ENCODE data around the gene TBL1X. TPM values are rescaled to one million over a fixed set of nuclear protein-coding genes. Genes with fewer than 3 reads are reported as not detected.
"Not testable (repeated sequence)": the region's sequence is repeated elsewhere in the genome, so short reads cannot be mapped to it uniquely, and the experiment has no call there.

The TBL1X gene
- total RNA-seq, 6 donors from 2014 or later = 6.3 to 21.4 (median 12.8) TPM

DNA sequence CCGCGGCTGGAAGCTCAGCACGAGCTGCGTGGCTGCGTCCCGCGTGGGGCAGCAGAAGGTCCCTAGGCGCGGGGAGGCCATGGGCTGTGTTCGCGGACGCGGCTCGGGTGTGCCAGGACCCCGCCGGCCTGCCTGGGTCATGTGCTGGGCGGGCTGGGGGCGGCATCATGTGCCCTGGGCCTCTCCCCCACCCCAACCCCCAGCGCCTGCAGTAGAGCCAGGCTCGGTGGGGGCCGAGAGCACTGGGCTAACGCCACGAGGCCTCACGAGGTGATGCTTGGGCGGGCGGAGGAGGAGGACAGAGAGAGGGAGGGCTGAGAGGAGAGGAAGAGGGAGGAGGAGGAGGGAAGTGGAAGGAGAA is 300.9 kb downstream of the TBL1X start, which contains the start of gene GPR143:
TSS of gene GPR143 (minus strand) at position 111 of the 361 bp plus-strand sequence. CDS start at position 81, 30 bp downstream.
- Histone ChIP-seq H3K27ac (no peak within 1 kb of the TSS), H3K9me3 (no peaks in the 10 kb centered on the region), H3K36me3 (no peaks in the 10 kb centered on the region), H3K4me3 (no peak within 1 kb of the TSS), H3K4me1 (no peaks in the 10 kb centered on the region), H3K27me3 (no peaks in the 10 kb centered on the region)
- TF ChIP-seq POLR2A (IDR thresholded peaks at IDR 0.05) = no peak
- no peak for TF ChIP-seq EP300 (IDR thresholded peaks at IDR 0.05)
- TF ChIP-seq, protein P1, sequence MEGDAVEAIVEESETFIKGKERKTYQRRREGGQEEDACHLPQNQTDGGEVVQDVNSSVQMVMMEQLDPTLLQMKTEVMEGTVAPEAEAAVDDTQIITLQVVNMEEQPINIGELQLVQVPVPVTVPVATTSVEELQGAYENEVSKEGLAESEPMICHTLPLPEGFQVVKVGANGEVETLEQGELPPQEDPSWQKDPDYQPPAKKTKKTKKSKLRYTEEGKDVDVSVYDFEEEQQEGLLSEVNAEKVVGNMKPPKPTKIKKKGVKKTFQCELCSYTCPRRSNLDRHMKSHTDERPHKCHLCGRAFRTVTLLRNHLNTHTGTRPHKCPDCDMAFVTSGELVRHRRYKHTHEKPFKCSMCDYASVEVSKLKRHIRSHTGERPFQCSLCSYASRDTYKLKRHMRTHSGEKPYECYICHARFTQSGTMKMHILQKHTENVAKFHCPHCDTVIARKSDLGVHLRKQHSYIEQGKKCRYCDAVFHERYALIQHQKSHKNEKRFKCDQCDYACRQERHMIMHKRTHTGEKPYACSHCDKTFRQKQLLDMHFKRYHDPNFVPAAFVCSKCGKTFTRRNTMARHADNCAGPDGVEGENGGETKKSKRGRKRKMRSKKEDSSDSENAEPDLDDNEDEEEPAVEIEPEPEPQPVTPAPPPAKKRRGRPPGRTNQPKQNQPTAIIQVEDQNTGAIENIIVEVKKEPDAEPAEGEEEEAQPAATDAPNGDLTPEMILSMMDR (IDR thresholded peaks at IDR 0.05) = no peak
- TF ChIP-seq POLR2AphosphoS5 (IDR thresholded peaks at IDR 0.05) = no peak
- DNase-seq = peak in 1 of 2 donors; percentile 52
- WGBS, 2 donors = 36 to 65% methylated on average over 7 to 13 of the region's 26 CpGs
- no peak for ATAC-seq (ENCODE audit: low FRiP score in 2 of 2)

DNA sequence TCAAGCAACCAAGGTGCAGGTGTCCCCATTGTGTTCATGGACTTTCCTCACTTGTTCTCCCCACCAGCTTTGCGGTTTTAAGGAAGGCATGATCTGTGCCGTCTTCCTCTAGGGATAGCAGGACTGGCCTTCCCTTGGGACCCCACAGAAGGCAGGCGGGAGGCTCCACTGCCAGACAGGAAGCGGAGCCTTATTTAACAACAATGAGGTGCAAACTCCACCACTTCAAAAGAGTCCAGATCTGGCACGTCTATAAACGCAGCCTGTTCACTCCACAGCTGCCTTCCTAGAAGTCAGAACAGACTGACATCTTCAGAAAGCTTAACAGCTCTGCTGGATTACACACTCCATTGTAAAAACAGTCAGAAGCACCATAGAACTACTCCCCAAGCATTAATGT is 302.5 kb downstream of the TBL1X start:
- no peak overlapping the region for H3K27ac ChIP-seq
- no peaks in the 10 kb centered on the region for H3K27me3 ChIP-seq
- 49 to 73% methylated on average over 2 to 6 of the region's 6 CpGs for WGBS, 2 donors
- no peaks in the 10 kb centered on the region for H3K36me3 ChIP-seq
- H3K9me3 ChIP-seq = no peaks in the 10 kb centered on the region
- TF ChIP-seq EP300 (IDR thresholded peaks at IDR 0.05) = no peak
- H3K4me3 ChIP-seq = no peak overlapping the region
- H3K4me1 ChIP-seq = no peaks in the 10 kb centered on the region
- no peak for ATAC-seq (ENCODE audit: low FRiP score in 2 of 2)
- DNase-seq = no peak

DNA sequence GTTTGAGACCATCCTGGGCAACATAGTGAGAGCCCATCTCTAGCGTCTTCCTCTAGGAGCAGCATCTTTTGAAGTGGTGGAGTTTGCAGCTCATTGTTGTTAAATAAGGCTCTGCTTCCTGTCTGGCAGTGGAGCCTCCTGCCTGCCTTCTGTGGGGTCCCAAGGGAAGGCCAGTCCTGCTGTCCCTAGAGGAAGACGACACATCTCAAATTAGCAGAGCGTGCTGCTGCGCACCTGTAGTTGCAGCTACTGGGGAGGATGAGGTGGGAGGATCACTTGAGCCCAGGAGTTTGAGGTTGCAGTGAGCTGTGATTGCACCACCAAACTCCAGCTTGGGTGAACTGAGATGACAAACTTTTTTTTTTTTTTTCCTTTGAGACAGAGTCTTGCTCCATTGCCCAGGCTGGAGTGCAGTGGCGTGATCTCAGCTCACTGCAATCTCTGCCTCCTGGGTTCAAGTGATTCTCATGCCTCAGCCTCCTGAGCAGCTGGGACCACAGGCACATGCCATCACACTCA is 303.5 kb downstream of the TBL1X start:
- H3K4me1 ChIP-seq; H3K27me3 ChIP-seq; H3K36me3 ChIP-seq; DNase-seq; H3K27ac ChIP-seq; H3K9me3 ChIP-seq; ATAC-seq (ENCODE audit: low FRiP score in 2 of 2); H3K4me3 ChIP-seq: not testable (repeated sequence)
- 61 to 75% methylated on average over 2 to 5 of the region's 5 CpGs for WGBS, 2 donors

DNA sequence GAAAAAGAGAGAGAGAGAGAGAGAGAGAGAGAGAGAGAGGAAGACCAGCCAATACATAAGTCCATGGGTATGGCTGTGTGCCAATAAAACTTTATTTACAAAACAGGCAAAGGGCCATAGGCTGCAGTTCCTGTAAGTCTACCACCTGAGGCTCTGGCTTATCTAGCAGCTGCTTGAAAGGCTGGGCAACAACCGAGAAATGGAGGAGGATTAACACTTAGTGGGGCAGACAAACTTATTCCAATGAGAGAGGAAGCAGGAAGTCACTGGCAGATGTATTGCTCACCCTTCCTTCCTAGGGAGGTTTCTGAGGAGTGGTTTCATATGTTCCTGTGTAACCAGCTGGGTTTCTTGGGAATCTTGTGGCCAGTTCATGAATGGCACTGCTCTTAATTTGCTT is 305.5 kb downstream of the TBL1X start:
- no peak for TF ChIP-seq POLR2A (IDR thresholded peaks at IDR 0.05)
- TF ChIP-seq, protein P1 (IDR thresholded peaks at IDR 0.05) = no peak
- TF ChIP-seq POLR2AphosphoS5 (IDR thresholded peaks at IDR 0.05) = no peak
- no peak for TF ChIP-seq EP300 (IDR thresholded peaks at IDR 0.05)
- no peak overlapping the region for H3K27ac ChIP-seq
- no peaks in the 10 kb centered on the region for H3K4me1 ChIP-seq
- no peak overlapping the region for H3K4me3 ChIP-seq
- H3K9me3 ChIP-seq = no peaks in the 10 kb centered on the region
- DNase-seq = no peak
- no peak for ATAC-seq (ENCODE audit: low FRiP score in 2 of 2)
- no peaks in the 10 kb centered on the region for H3K27me3 ChIP-seq
- WGBS, 2 donors = 33 to 50% methylated on average over 1 of the region's 1 CpG
- H3K36me3 ChIP-seq = no peaks in the 10 kb centered on the region

DNA sequence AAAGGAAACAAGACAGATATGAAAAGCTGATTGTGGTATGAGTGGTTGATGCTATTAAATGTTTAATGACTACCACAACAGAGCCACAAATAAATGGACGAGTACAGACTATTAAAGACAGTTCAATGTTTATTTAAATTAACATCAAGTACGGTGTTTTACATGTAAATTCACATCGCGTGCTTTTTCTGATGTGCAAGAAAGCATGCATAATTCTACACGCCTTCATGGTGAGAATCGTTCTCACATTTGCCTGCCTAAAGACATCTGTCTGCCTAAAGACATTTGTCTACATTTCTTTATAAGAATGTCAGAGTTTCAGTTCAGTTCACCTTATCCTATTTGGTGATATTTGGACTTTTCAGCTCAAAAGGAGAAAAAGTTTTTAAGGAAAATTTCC is 308.1 kb downstream of the TBL1X start:
- TF ChIP-seq POLR2AphosphoS5 (IDR thresholded peaks at IDR 0.05) (no peak), POLR2A (IDR thresholded peaks at IDR 0.05) (no peak), EP300 (IDR thresholded peaks at IDR 0.05) (no peak)
- TF ChIP-seq, protein P1 (IDR thresholded peaks at IDR 0.05) = no peak
- no peak for DNase-seq
- Histone ChIP-seq H3K4me1 (no peaks in the 10 kb centered on the region), H3K27me3 (no peaks in the 10 kb centered on the region), H3K9me3 (no peaks in the 10 kb centered on the region), H3K36me3 (no peaks in the 10 kb centered on the region), H3K4me3 (no peak overlapping the region), H3K27ac (no peak overlapping the region)
- WGBS, 2 donors = 73 to 76% methylated on average over 6 of the region's 6 CpGs
- no peak for ATAC-seq (ENCODE audit: low FRiP score in 2 of 2)

DNA sequence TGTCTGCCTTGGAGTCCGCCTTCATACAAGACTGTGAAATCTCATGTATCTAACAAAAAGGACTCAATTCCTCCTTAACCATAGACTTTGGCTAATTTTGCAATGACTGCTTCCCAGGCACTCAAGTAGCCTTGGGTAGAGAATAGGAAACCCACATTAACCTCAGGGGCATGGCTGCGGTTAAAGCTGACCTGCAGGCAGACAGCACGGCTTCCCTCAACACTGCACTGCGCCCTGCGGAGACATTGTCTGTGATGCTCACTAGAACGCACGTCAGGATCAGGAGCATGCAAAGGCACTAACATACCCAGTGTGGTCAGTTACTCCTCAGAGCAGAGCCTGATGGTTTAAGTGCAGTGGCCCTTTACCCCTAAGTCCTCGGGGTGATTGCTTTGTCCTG is 311.1 kb downstream of the TBL1X start:
- TF ChIP-seq POLR2A (IDR thresholded peaks at IDR 0.05) (no peak), POLR2AphosphoS5 (IDR thresholded peaks at IDR 0.05) (no peak), EP300 (IDR thresholded peaks at IDR 0.05) (no peak)
- TF ChIP-seq, protein P1 (IDR thresholded peaks at IDR 0.05) = no peak
- ATAC-seq (ENCODE audit: low FRiP score in 2 of 2) = no peak
- H3K27ac ChIP-seq = no peak overlapping the region
- no peaks in the 10 kb centered on the region for H3K9me3 ChIP-seq
- H3K4me1 ChIP-seq = no peaks in the 10 kb centered on the region
- H3K36me3 ChIP-seq = no peaks in the 10 kb centered on the region
- WGBS, 2 donors = 43 to 75% methylated on average over 1 to 8 of the region's 8 CpGs
- no peak for DNase-seq
- no peaks in the 10 kb centered on the region for H3K27me3 ChIP-seq
- no peak overlapping the region for H3K4me3 ChIP-seq
